Measurements from ENCODE around the gene CRYGB.

GRCh38 chr2:208093128-208093527 is 52.8 kb downstream of the CRYGB start:
- TF ChIP-seq CTCF (IDR thresholded peaks at IDR 0.05) (no peak), SIN3A (IDR thresholded peaks at IDR 0.05; ENCODE audit: borderline replicate concordance, insufficient read depth, low read depth, low read length) (no peak), POLR2AphosphoS5 (IDR thresholded peaks at IDR 0.05; ENCODE audit: low read depth, low read length) (no peak)

Measured in Panc1 (cell line).